GM12878 (cell line): ENCODE results near the gene EMC1. TPM values are rescaled to one million over a fixed set of nuclear protein-coding genes. Genes with fewer than 3 reads are reported as not detected.

Experiments
- ATAC-seq: fragments of 200-7000 bp; cut with Tn5 transposase; 3 replicates; pipeline ENCODE4 v1.9.1; 2020; ENCODE audit warnings: mild to moderate bottlenecking, moderate library complexity
- BruUV-seq: library from RNA; stranded (reverse); fragments of 400-500 nt; replicated peaks from 2 replicates; lab custom pipeline; 2021; lab: Mats Ljungman, UMichigan
- CTCF ChIA-PET: fragments of 300-600 bp; sonication (Branson Sonifier 250); formaldehyde crosslinking; extraction: SDS; loops from one replicate; lab custom pipeline; 2021; ENCODE audit warnings: inconsistent platforms; lab: Yijun Ruan, JAX
- POLR2A ChIA-PET: fragments of 350-600 bp; formaldehyde crosslinking; extraction: SDS; loops from one replicate; lab custom pipeline; 2021; ENCODE audit warnings: inconsistent platforms; lab: Charles Lee
- RAD21 ChIA-PET: fragments of 300-600 bp; sonication (Branson Sonifier 250); formaldehyde crosslinking; loops from one replicate; lab custom pipeline; 2023; ENCODE audit warnings: antibody characterized with exemption; ENCODE audit not compliant: unreplicated experiment; lab: Charles Lee
- SMC1A ChIA-PET: fragments of 300-600 bp; sonication (Branson Sonifier 250); formaldehyde crosslinking; loops from one replicate; lab custom pipeline; 2023; ENCODE audit not compliant: unreplicated experiment, uncharacterized antibody; lab: Charles Lee
- DNase-seq: peaks from one replicate; pipeline ENCODE4 v3.0.0-alpha.2; 2011; ENCODE audit warnings: low read depth, low spot score
- FAIRE-seq: peaks from 3 replicates; lab custom pipeline; 2011; peaks lifted over from hg19 to GRCh38; lab: Jason Lieb, UNC
- H2AFZ ChIP-seq: 2 replicates; pipeline ENCODE4 v1.6.0; 2011; ENCODE audit warnings: low read depth, low read length, control low read depth; ENCODE audit not compliant: control insufficient read depth
- H3K27ac ChIP-seq: 2 replicates; pipeline ENCODE4 v1.5.1; 2011; ENCODE audit warnings: control low read depth; ENCODE audit not compliant: control insufficient read depth, insufficient read depth
- H3K27me3 ChIP-seq, 2 experiments: replicated peaks in 1 of 2; 2 replicates each; pipeline versions ENCODE4 v1.6.0 to v1.6.1; 2011; ENCODE audit warnings: low read length in 1 of 2; ENCODE audit not compliant: control insufficient read depth in 2 of 2, insufficient read depth in 2 of 2
- H3K36me3 ChIP-seq, 2 experiments: 2 replicates each; pipeline ENCODE4 v1.5.1; 2011; ENCODE audit warnings: low read length in 1 of 2; ENCODE audit not compliant: control insufficient read depth in 2 of 2, insufficient read depth in 2 of 2
- H3K4me1 ChIP-seq: 2 replicates; pipeline ENCODE4 v1.6.1; 2011; ENCODE audit warnings: mild to moderate bottlenecking, low read length, moderate library complexity, mixed read lengths; ENCODE audit not compliant: control insufficient read depth, insufficient read depth
- H3K4me2 ChIP-seq: 2 replicates; pipeline ENCODE4 v1.6.0; 2011; ENCODE audit warnings: control low read depth; ENCODE audit not compliant: control insufficient read depth, insufficient read depth
- H3K4me3 ChIP-seq: fragments of 200-600 bp; sonication (generic); 2 replicates; pipeline ENCODE4 v1.5.1; 2016
- H3K79me2 ChIP-seq: 2 replicates; pipeline ENCODE4 v1.6.0; 2011; ENCODE audit warnings: low read length; ENCODE audit not compliant: control insufficient read depth, insufficient read depth
- H3K9ac ChIP-seq: 2 replicates; pipeline ENCODE4 v1.8.0; 2011; ENCODE audit warnings: low read length, control low read depth, mixed read lengths; ENCODE audit not compliant: control insufficient read depth, insufficient read depth
- H3K9me3 ChIP-seq: replicated peaks from 3 replicates; pipeline ENCODE4 v1.5.1; 2011; ENCODE audit warnings: mild to moderate bottlenecking, low read length; ENCODE audit not compliant: control insufficient read depth, insufficient read depth
- H4K20me1 ChIP-seq: 2 replicates; pipeline ENCODE4 v1.6.0; 2011; ENCODE audit not compliant: control insufficient read depth, insufficient read depth
- ATF3 ChIP-seq: IDR thresholded peaks from 2 replicates; pipeline ENCODE4 v1.6.1; 2011; ENCODE audit warnings: low read depth, mild to moderate bottlenecking, low read length, moderate library complexity, borderline replicate concordance; ENCODE audit errors: extremely low read depth
- FOXM1 ChIP-seq: IDR thresholded peaks from 2 replicates; pipeline ENCODE4 v1.6.1; 2012; ENCODE audit warnings: low read depth, mild to moderate bottlenecking, inconsistent platforms, low read length, moderate library complexity
- GABPA ChIP-seq: IDR thresholded peaks from 2 replicates; pipeline ENCODE4 v1.6.1; 2014; ENCODE audit warnings: antibody characterized with exemption, low read depth, mild to moderate bottlenecking, inconsistent platforms
- IKZF1 ChIP-seq: fragments of 450-650 bp; conservative IDR thresholded peaks from 2 replicates; pipeline ENCODE4 v1.6.1; 2017; ENCODE audit warnings: antibody characterized with exemption, mild to moderate bottlenecking
- IRF4 ChIP-seq: IDR thresholded peaks from 2 replicates; pipeline ENCODE4 v1.6.1; 2011; ENCODE audit warnings: low read depth, low read length
- KLF5 ChIP-seq: fragments of 450-650 bp; IDR thresholded peaks from 2 replicates; pipeline ENCODE4 v1.6.1; 2014; ENCODE audit warnings: mild to moderate bottlenecking; ENCODE audit not compliant: partially characterized antibody
- NFIC ChIP-seq: IDR thresholded peaks from 2 replicates; pipeline ENCODE4 v1.6.1; 2012; ENCODE audit warnings: low read depth, mild to moderate bottlenecking, inconsistent platforms, low read length, moderate library complexity
- NFYB ChIP-seq: IDR thresholded peaks from 2 replicates; pipeline ENCODE4 v1.6.1; 2011; ENCODE audit warnings: low read depth, mild to moderate bottlenecking, low read length, improper control_type of control experiment, moderate library complexity; ENCODE audit not compliant: insufficient read depth
- RBBP5 ChIP-seq: fragments of 200-600 bp; sonication (generic); conservative IDR thresholded peaks from 2 replicates; pipeline ENCODE4 v1.6.1; 2016
- WGBS: methylation state at CpG from one replicate; pipeline ENCODE4 v1.1.6; 2016; ENCODE audit warnings: low lambda C conversion rate; ENCODE audit not compliant: insufficient replicate concordance, insufficient coverage; ENCODE audit errors: missing lambda C conversion rate; 5-methylcytosine and 5-hydroxymethylcytosine counted together
- in situ Hi-C: fragments of 300-500 bp; cut with MboI; formaldehyde crosslinking; loops from 9 replicates; pipeline ENCODE4 v1.14.3; 2018; ENCODE audit warnings: mixed read lengths
- intact Hi-C: fragments of 100-400 bp; cut with micrococcal nuclease; formaldehyde crosslinking; loops from one replicate; pipeline ENCODE4 v1.14.2; 2022; ENCODE audit not compliant: unreplicated experiment
- polyA plus RNA-seq, 11 experiments: library from polyadenylated mRNA; depleted of rRNA in 4 of 11; unstranded in 6 of 11; stranded (reverse) in 5 of 11; fragments of >200 nt; fragmentation: Nextera tagmentation in 4 of 11; fragmentation: Illumina TruSeq in 1 of 11; extraction: Ambion mirVana in 4 of 11; extraction: Trizol in 1 of 11; gene quantifications; 1 replicate in 1 of 11; 2 replicates in 10 of 11; pipeline versions ENCODE4 v1.2.1 to v1.2.3, GENCODE V29; 2011 to 2016; ENCODE audit warnings: inconsistent platforms in 2 of 11, missing spikeins in 2 of 11, low read depth in 1 of 11
- total RNA-seq, 4 experiments: library from RNA; depleted of rRNA in 3 of 4; stranded (reverse); fragments of >200 nt in 3 of 4; fragmentation: Illumina TruSeq in 1 of 4; extraction: Trizol in 1 of 4; gene quantifications; 2 replicates each; pipeline versions ENCODE4 v1.2.1 to v1.2.3, GENCODE V29; 2013 to 2021
- TF ChIP-seq, protein P1 (sequence below): fragments of 450-650 bp; formaldehyde crosslinking; IDR thresholded peaks from 2 replicates; pipeline ENCODE4 v1.5.0; 2022; ENCODE audit warnings: mild to moderate bottlenecking, missing genetic modification characterization
- TF ChIP-seq, protein P2 (sequence below): IDR thresholded peaks from 2 replicates; pipeline ENCODE4 v1.6.1; 2012; ENCODE audit warnings: improper control_type of control experiment, low read depth, low read length; ENCODE audit not compliant: insufficient replicate concordance

Gene EMC1
- total and polyA plus RNA-seq, 10 of the 15 experiments (the other 5 are each of a cell fraction or from before 2014, with no cell fraction given): 12.2 to 43.6 (median 20.6) TPM

- H3K4me2 ChIP-seq: peak overlapping the region; percentile 82
- TF ChIP-seq IKZF1 (no peak), FOXM1 (no peak), NFIC (no peak), RBBP5 (no peak), KLF5 (no peak), ATF3 (no peak), IRF4 (no peak), GABPA (no peak), NFYB (no peak)
- TF ChIP-seq, protein P1, sequence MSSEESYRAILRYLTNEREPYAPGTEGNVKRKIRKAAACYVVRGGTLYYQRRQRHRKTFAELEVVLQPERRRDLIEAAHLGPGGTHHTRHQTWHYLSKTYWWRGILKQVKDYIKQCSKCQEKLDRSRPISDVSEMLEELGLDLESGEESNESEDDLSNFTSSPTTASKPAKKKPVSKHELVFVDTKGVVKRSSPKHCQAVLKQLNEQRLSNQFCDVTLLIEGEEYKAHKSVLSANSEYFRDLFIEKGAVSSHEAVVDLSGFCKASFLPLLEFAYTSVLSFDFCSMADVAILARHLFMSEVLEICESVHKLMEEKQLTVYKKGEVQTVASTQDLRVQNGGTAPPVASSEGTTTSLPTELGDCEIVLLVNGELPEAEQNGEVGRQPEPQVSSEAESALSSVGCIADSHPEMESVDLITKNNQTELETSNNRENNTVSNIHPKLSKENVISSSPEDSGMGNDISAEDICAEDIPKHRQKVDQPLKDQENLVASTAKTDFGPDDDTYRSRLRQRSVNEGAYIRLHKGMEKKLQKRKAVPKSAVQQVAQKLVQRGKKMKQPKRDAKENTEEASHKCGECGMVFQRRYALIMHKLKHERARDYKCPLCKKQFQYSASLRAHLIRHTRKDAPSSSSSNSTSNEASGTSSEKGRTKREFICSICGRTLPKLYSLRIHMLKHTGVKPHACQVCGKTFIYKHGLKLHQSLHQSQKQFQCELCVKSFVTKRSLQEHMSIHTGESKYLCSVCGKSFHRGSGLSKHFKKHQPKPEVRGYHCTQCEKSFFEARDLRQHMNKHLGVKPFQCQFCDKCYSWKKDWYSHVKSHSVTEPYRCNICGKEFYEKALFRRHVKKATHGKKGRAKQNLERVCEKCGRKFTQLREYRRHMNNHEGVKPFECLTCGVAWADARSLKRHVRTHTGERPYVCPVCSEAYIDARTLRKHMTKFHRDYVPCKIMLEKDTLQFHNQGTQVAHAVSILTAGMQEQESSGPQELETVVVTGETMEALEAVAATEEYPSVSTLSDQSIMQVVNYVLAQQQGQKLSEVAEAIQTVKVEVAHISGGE (CRISPR knock-in tag): no peak
- TF ChIP-seq, protein P2, sequence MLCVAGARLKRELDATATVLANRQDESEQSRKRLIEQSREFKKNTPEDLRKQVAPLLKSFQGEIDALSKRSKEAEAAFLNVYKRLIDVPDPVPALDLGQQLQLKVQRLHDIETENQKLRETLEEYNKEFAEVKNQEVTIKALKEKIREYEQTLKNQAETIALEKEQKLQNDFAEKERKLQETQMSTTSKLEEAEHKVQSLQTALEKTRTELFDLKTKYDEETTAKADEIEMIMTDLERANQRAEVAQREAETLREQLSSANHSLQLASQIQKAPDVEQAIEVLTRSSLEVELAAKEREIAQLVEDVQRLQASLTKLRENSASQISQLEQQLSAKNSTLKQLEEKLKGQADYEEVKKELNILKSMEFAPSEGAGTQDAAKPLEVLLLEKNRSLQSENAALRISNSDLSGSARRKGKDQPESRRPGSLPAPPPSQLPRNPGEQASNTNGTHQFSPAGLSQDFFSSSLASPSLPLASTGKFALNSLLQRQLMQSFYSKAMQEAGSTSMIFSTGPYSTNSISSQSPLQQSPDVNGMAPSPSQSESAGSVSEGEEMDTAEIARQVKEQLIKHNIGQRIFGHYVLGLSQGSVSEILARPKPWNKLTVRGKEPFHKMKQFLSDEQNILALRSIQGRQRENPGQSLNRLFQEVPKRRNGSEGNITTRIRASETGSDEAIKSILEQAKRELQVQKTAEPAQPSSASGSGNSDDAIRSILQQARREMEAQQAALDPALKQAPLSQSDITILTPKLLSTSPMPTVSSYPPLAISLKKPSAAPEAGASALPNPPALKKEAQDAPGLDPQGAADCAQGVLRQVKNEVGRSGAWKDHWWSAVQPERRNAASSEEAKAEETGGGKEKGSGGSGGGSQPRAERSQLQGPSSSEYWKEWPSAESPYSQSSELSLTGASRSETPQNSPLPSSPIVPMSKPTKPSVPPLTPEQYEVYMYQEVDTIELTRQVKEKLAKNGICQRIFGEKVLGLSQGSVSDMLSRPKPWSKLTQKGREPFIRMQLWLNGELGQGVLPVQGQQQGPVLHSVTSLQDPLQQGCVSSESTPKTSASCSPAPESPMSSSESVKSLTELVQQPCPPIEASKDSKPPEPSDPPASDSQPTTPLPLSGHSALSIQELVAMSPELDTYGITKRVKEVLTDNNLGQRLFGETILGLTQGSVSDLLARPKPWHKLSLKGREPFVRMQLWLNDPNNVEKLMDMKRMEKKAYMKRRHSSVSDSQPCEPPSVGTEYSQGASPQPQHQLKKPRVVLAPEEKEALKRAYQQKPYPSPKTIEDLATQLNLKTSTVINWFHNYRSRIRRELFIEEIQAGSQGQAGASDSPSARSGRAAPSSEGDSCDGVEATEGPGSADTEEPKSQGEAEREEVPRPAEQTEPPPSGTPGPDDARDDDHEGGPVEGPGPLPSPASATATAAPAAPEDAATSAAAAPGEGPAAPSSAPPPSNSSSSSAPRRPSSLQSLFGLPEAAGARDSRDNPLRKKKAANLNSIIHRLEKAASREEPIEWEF: no peak
Measured at GRCh38 chr1:19205845-19206244, 45.5 kb downstream of the EMC1 start.

More at GRCh38 chr1:19205845-19206244, 45.5 kb downstream of the EMC1 start:
- ATAC-seq (no peak), DNase-seq (no peak), FAIRE-seq (no peak)
- in situ Hi-C loops: no loop called here
- peak overlapping the region; percentile 49; the same call in 1 of the 2 replicates for H3K4me3 ChIP-seq
- H4K20me1 ChIP-seq: no peaks in the 10 kb centered on the region; the same call in 1 of the 2 replicates
- ChIA-PET POLR2A (interaction anchor here (1.6 kb wide), 1 partner anchor 36 kb away, joined by 6 read pairs; no protein-coding TSS in a partner anchor), SMC1A (interaction anchor here (0.6 to 2.9 kb wide), 6 partner anchors 8 to 1578 kb away, joined by 3 to 10 read pairs (median 4); no protein-coding TSS in a partner anchor), RAD21 (interaction anchor here (1.7 kb wide), 1 partner anchor 33 kb away, joined by 4 read pairs; no protein-coding TSS in a partner anchor), CTCF (interaction anchor here (0.7 to 4.2 kb wide), 3 partner anchors 11 to 34 kb away, joined by 3 to 17 read pairs (median 4); no protein-coding TSS in a partner anchor)
- no peak overlapping the region for H3K9ac ChIP-seq
- H3K4me1 ChIP-seq: peaks cover 13% of the 10 kb centered on the region
- no TSS peak for BruUV-seq
- H3K27me3 ChIP-seq: no peaks in the 10 kb centered on the region
- H2AFZ ChIP-seq: no peak overlapping the region
- no peaks in the 10 kb centered on the region for H3K9me3 ChIP-seq
- H3K36me3 ChIP-seq: peaks cover 0 to 4% of the 10 kb centered on the region in 2 experiments; a peak in 2 of 4 replicates
- H3K27ac ChIP-seq: peak overlapping the region; percentile 1; the same call in 1 of the 2 replicates
- H3K79me2 ChIP-seq: peaks cover 88% of the 10 kb centered on the region
- intact Hi-C loops: loop anchor here (10.0 kb wide), 1 partner anchor 251 kb away; the partner anchor contains the start of gene IFFO2
- WGBS: 55% methylated on average over 5 of the region's 5 CpGs
